ENCODE measurements around the gene ADGRB2. TPM values are rescaled to one million over a fixed set of nuclear protein-coding genes. Genes with fewer than 3 reads are reported as not detected.

Gene ADGRB2
- total RNA-seq, 2 experiments from 2014 or later = 4.0 to 11.4 TPM

GRCh38 chr1:31699341-31699891, 64.7 kb downstream of the ADGRB2 start:
- Histone ChIP-seq H3K4me1 (ENCODE audit: insufficient read depth, low read length, poor library complexity, severe bottlenecking) (no peaks in the 10 kb centered on the region), H3K36me3 (ENCODE audit: insufficient read depth, low read length) (no peaks in the 10 kb centered on the region), H3K4me2 (ENCODE audit: low read length) (no peak overlapping the region), H2AFZ (ENCODE audit: low read length) (no peak overlapping the region), H3K9me3 (ENCODE audit: low read length) (no peaks in the 10 kb centered on the region), H3K9me2 (ENCODE audit: insufficient read depth, low read length) (no peaks in the 10 kb centered on the region), H3K4me3 (ENCODE audit: low read depth, low read length, poor library complexity, severe bottlenecking) (no peak overlapping the region), H4K20me1 (ENCODE audit: insufficient read depth, low read length) (no peaks in the 10 kb centered on the region), H3K27ac (ENCODE audit: low read depth, low read length, poor library complexity, severe bottlenecking) (no peak overlapping the region), H3K79me2 (ENCODE audit: insufficient read depth, low read depth, low read length) (no peaks in the 10 kb centered on the region)
- peak; percentile 24 for DNase-seq (ENCODE audit: low spot score)
- no TSS peak for BruUV-seq (replicated peaks)
- CTCF ChIA-PET (ENCODE audit: unreplicated experiment) = interaction anchor here (0.6 kb wide), 1 partner anchor 10 kb away, joined by 3 read pairs; no protein-coding TSS in a partner anchor
- TF ChIP-seq CTCF (conservative IDR thresholded peaks at IDR 0.05; ENCODE audit: low read length) = no peak
- no peak for TF ChIP-seq EZH2phosphoT487 (IDR thresholded peaks at IDR 0.05; ENCODE audit: borderline replicate concordance, low read depth, low read length)
- intact Hi-C loops (cut with micrococcal nuclease; ENCODE audit: unreplicated experiment) = no loop called here
- POLR2A ChIA-PET = no interaction called here

- no TSS peak for BruUV-seq (replicated peaks)
- Histone ChIP-seq H4K20me1 (ENCODE audit: insufficient read depth, low read length) (no peaks in the 10 kb centered on the region), H3K4me1 (ENCODE audit: insufficient read depth, low read length, poor library complexity, severe bottlenecking) (no peaks in the 10 kb centered on the region), H2AFZ (ENCODE audit: low read length) (no peak overlapping the region), H3K4me3 (ENCODE audit: low read depth, low read length, poor library complexity, severe bottlenecking) (no peak overlapping the region), H3K9me2 (ENCODE audit: insufficient read depth, low read length) (no peaks in the 10 kb centered on the region), H3K36me3 (ENCODE audit: insufficient read depth, low read length) (no peaks in the 10 kb centered on the region), H3K27ac (ENCODE audit: low read depth, low read length, poor library complexity, severe bottlenecking) (no peak overlapping the region), H3K4me2 (ENCODE audit: low read length) (no peak overlapping the region), H3K9me3 (ENCODE audit: low read length) (no peaks in the 10 kb centered on the region), H3K79me2 (ENCODE audit: insufficient read depth, low read depth, low read length) (no peaks in the 10 kb centered on the region)
- intact Hi-C loops (cut with micrococcal nuclease; ENCODE audit: unreplicated experiment) = no loop called here
- POLR2A ChIA-PET = no interaction called here
- no peak for TF ChIP-seq EZH2phosphoT487 (IDR thresholded peaks at IDR 0.05; ENCODE audit: borderline replicate concordance, low read depth, low read length)
- TF ChIP-seq CTCF (conservative IDR thresholded peaks at IDR 0.05; ENCODE audit: low read length) = no peak
- CTCF ChIA-PET (ENCODE audit: unreplicated experiment) = no interaction called here
- no peak for DNase-seq (ENCODE audit: low spot score)
These were observed 66.7 kb downstream of the ADGRB2 start for GRCh38 chr1:31697369-31697984.

- no peak for DNase-seq (ENCODE audit: low spot score)
- H3K36me3 ChIP-seq (ENCODE audit: insufficient read depth, low read length) = no peaks in the 10 kb centered on the region
- H4K20me1 ChIP-seq (ENCODE audit: insufficient read depth, low read length) = no peaks in the 10 kb centered on the region
- no peak for TF ChIP-seq EZH2phosphoT487 (IDR thresholded peaks at IDR 0.05; ENCODE audit: borderline replicate concordance, low read depth, low read length)
- TF ChIP-seq CTCF (conservative IDR thresholded peaks at IDR 0.05; ENCODE audit: low read length) = no peak
- intact Hi-C loops (cut with micrococcal nuclease; ENCODE audit: unreplicated experiment) = no loop called here
- H3K27ac ChIP-seq (ENCODE audit: low read depth, low read length, poor library complexity, severe bottlenecking) = no peak overlapping the region
- H3K4me2 ChIP-seq (ENCODE audit: low read length) = no peak overlapping the region
- H3K4me1 ChIP-seq (ENCODE audit: insufficient read depth, low read length, poor library complexity, severe bottlenecking) = no peaks in the 10 kb centered on the region
- CTCF ChIA-PET (ENCODE audit: unreplicated experiment) = no interaction called here
- H3K9me2 ChIP-seq (ENCODE audit: insufficient read depth, low read length) = no peaks in the 10 kb centered on the region
- POLR2A ChIA-PET = no interaction called here
- no peaks in the 10 kb centered on the region for H3K79me2 ChIP-seq (ENCODE audit: insufficient read depth, low read depth, low read length)
- no peak overlapping the region for H2AFZ ChIP-seq (ENCODE audit: low read length)
- H3K4me3 ChIP-seq (ENCODE audit: low read depth, low read length, poor library complexity, severe bottlenecking) = no peak overlapping the region
- no peaks in the 10 kb centered on the region for H3K9me3 ChIP-seq (ENCODE audit: low read length)
- no TSS peak for BruUV-seq (replicated peaks)
These were observed 67.9 kb downstream of the ADGRB2 start for GRCh38 chr1:31696242-31696641.

Data from OCI-LY7 (cell line).